ENCODE measurements around the gene GOLGA8T.
"Not testable (repeated sequence)": the region's sequence is repeated elsewhere in the genome, so short reads cannot be mapped to it uniquely, and the experiment has no call there.

The GOLGA8T gene

GRCh38 chr15:30134751-30135150, at the start of gene GOLGA8T:
TSS of gene GOLGA8T (plus strand) at chr15:30135051. CDS start at chr15:30135149, 98 bp downstream.
- DNase-seq: not testable (repeated sequence)

- not testable (repeated sequence) for DNase-seq
Observed at GRCh38 chr15:30097827-30098226, 37.0 kb upstream of the GOLGA8T start.

- DNase-seq: not testable (repeated sequence)
Observed at GRCh38 chr15:30102890-30103289, 32.0 kb upstream of the GOLGA8T start.

- not testable (repeated sequence) for DNase-seq
Observed at GRCh38 chr15:30103941-30104507, 30.8 kb upstream of the GOLGA8T start.

- not testable (repeated sequence) for DNase-seq
Observed at GRCh38 chr15:30110591-30110990, 24.3 kb upstream of the GOLGA8T start.

GRCh38 chr15:30130066-30130465, 4.8 kb upstream of the GOLGA8T start:
- not testable (repeated sequence) for DNase-seq

GRCh38 chr15:30143246-30143645, 8.4 kb downstream of the GOLGA8T start:
- not testable (repeated sequence) for DNase-seq

GRCh38 chr15:30149891-30150290, 15.0 kb downstream of the GOLGA8T start:
- not testable (repeated sequence) for DNase-seq

- DNase-seq: not testable (repeated sequence)
Observed at GRCh38 chr15:30162479-30163357, 27.9 kb downstream of the GOLGA8T start.

- not testable (repeated sequence) for DNase-seq
Observed at GRCh38 chr15:30163759-30164158, 28.9 kb downstream of the GOLGA8T start.

GRCh38 chr15:30164257-30164656, 29.4 kb downstream of the GOLGA8T start:
- not testable (repeated sequence) for DNase-seq

GRCh38 chr15:30167403-30167802, 32.6 kb downstream of the GOLGA8T start:
- DNase-seq: not testable (repeated sequence)

- not testable (repeated sequence) for DNase-seq
Observed at GRCh38 chr15:30167886-30168285, 33.0 kb downstream of the GOLGA8T start.

- not testable (repeated sequence) for DNase-seq
Observed at GRCh38 chr15:30171452-30171851, 36.6 kb downstream of the GOLGA8T start.

GRCh38 chr15:30173041-30173608, 38.3 kb downstream of the GOLGA8T start:
- not testable (repeated sequence) for DNase-seq

- DNase-seq: not testable (repeated sequence)
Observed at GRCh38 chr15:30175291-30175690, 40.4 kb downstream of the GOLGA8T start.

GRCh38 chr15:30176613-30177012, 41.8 kb downstream of the GOLGA8T start:
- DNase-seq: not testable (repeated sequence)

- not testable (repeated sequence) for DNase-seq
Observed at GRCh38 chr15:30179814-30180213, 45.0 kb downstream of the GOLGA8T start.

GRCh38 chr15:30185495-30185894, 50.6 kb downstream of the GOLGA8T start:
- not testable (repeated sequence) for DNase-seq

GRCh38 chr15:30187429-30187828, 52.6 kb downstream of the GOLGA8T start:
- not testable (repeated sequence) for DNase-seq

GRCh38 chr15:30189754-30190153, 54.9 kb downstream of the GOLGA8T start:
- DNase-seq: not testable (repeated sequence)

- not testable (repeated sequence) for DNase-seq
Observed at GRCh38 chr15:30191143-30191542, 56.3 kb downstream of the GOLGA8T start.

GRCh38 chr15:30191639-30192038, 56.8 kb downstream of the GOLGA8T start:
- not testable (repeated sequence) for DNase-seq
